Liver (tissue), 3 donors: Measurements from ENCODE around the gene FAU.

Experiments
- HNF4G ChIP-seq: IDR thresholded peaks from 2 replicates; pipeline ENCODE4 v1.6.1; 2016; ENCODE audit warnings: antibody characterized with exemption
- JUND ChIP-seq, 2 donors: IDR thresholded peaks; 2 replicates each; pipeline ENCODE4 v1.6.1; 2016; ENCODE audit warnings: antibody characterized with exemption in 2 of 2
- RAD21 ChIP-seq, 2 donors: IDR thresholded peaks; 2 replicates each; pipeline ENCODE4 v1.6.1; 2016; ENCODE audit warnings: antibody characterized with exemption in 2 of 2, mild to moderate bottlenecking in 2 of 2
- TAF1 ChIP-seq: conservative IDR thresholded peaks from 2 replicates; pipeline ENCODE4 v1.6.1; 2016; ENCODE audit warnings: antibody characterized with exemption, mild to moderate bottlenecking
- YY1 ChIP-seq: IDR thresholded peaks from 2 replicates; pipeline ENCODE4 v1.6.1; 2016; ENCODE audit warnings: antibody characterized with exemption, mild to moderate bottlenecking
- TF ChIP-seq, protein P1 (sequence below): fragments of 150-350 bp; IDR thresholded peaks from 2 replicates; pipeline ENCODE4 v1.5.1; 2017; ENCODE audit warnings: improper control_type of control experiment, low read depth, low read length; ENCODE audit not compliant: missing input control
- TF ChIP-seq, protein P2 (sequence below): IDR thresholded peaks from 2 replicates; pipeline ENCODE4 v1.6.1; 2016; ENCODE audit warnings: antibody characterized with exemption, mild to moderate bottlenecking
- TF ChIP-seq, protein P3 (sequence below): IDR thresholded peaks from 2 replicates; pipeline ENCODE4 v1.6.1; 2016; ENCODE audit warnings: antibody characterized with exemption
- donor health status: healthy.
- donor health status: healthy.

DNA sequence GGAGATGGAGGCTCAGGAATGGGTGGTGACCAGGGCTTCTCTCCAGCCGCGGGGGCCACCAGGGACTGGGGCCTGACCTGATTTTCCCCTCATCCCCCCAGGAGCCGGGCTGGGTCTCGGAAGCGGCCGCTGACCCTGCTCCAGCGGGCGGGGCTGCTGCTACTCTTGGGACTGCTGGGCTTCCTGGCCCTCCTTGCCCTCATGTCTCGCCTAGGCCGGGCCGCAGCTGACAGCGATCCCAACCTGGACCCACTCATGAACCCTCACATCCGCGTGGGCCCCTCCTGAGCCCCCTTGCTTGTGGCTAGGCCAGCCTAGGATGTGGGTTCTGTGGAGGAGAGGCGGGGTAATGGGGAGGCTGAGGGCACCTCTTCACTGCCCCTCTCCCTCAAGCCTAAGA, 34.1 kb downstream of the FAU start:
- TF ChIP-seq, protein P1, sequence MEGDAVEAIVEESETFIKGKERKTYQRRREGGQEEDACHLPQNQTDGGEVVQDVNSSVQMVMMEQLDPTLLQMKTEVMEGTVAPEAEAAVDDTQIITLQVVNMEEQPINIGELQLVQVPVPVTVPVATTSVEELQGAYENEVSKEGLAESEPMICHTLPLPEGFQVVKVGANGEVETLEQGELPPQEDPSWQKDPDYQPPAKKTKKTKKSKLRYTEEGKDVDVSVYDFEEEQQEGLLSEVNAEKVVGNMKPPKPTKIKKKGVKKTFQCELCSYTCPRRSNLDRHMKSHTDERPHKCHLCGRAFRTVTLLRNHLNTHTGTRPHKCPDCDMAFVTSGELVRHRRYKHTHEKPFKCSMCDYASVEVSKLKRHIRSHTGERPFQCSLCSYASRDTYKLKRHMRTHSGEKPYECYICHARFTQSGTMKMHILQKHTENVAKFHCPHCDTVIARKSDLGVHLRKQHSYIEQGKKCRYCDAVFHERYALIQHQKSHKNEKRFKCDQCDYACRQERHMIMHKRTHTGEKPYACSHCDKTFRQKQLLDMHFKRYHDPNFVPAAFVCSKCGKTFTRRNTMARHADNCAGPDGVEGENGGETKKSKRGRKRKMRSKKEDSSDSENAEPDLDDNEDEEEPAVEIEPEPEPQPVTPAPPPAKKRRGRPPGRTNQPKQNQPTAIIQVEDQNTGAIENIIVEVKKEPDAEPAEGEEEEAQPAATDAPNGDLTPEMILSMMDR = no peak
- TF ChIP-seq, protein P2, sequence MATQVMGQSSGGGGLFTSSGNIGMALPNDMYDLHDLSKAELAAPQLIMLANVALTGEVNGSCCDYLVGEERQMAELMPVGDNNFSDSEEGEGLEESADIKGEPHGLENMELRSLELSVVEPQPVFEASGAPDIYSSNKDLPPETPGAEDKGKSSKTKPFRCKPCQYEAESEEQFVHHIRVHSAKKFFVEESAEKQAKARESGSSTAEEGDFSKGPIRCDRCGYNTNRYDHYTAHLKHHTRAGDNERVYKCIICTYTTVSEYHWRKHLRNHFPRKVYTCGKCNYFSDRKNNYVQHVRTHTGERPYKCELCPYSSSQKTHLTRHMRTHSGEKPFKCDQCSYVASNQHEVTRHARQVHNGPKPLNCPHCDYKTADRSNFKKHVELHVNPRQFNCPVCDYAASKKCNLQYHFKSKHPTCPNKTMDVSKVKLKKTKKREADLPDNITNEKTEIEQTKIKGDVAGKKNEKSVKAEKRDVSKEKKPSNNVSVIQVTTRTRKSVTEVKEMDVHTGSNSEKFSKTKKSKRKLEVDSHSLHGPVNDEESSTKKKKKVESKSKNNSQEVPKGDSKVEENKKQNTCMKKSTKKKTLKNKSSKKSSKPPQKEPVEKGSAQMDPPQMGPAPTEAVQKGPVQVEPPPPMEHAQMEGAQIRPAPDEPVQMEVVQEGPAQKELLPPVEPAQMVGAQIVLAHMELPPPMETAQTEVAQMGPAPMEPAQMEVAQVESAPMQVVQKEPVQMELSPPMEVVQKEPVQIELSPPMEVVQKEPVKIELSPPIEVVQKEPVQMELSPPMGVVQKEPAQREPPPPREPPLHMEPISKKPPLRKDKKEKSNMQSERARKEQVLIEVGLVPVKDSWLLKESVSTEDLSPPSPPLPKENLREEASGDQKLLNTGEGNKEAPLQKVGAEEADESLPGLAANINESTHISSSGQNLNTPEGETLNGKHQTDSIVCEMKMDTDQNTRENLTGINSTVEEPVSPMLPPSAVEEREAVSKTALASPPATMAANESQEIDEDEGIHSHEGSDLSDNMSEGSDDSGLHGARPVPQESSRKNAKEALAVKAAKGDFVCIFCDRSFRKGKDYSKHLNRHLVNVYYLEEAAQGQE = no peak
- TF ChIP-seq JUND (IDR thresholded peaks at IDR 0.05) = no peak
- no peak for TF ChIP-seq TAF1
- TF ChIP-seq YY1 = no peak
- TF ChIP-seq RAD21 (IDR thresholded peaks at IDR 0.05) = no peak
- no peak for TF ChIP-seq HNF4G
- TF ChIP-seq, protein P3, sequence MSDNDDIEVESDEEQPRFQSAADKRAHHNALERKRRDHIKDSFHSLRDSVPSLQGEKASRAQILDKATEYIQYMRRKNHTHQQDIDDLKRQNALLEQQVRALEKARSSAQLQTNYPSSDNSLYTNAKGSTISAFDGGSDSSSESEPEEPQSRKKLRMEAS = no peak
